ENCODE results near the gene MAPK8IP1.

DNA sequence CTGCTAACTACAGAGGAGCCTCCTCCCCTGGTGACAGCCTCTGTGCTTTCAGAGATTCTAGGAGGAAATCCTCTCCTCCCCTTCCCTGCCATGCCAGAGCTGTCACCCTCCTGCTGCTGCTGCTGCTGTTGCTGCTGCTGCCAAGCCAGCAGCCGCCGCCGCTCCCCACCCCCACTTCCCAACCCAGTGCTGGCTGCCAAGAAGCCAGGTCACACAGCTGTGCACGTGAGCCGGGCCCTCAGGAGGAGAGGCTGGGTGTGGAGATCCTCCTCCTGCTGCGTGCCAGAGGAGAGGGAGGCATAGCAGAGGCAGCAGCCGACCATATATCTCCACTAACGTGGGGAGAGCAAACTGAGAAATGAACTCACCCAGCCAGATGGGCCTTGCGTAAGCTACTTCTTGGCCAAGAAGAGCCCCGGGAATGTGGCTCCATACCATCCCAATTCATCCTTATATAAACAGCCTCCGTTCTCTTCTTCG is 25.8 kb upstream of the MAPK8IP1 start:
- TF ChIP-seq CTCF (IDR thresholded peaks at IDR 0.05) (no peak), EZH2 (IDR thresholded peaks at IDR 0.05) (no peak)

Data from neural progenitor cell (in vitro differentiated cells).